Lung (tissue), 12 donors: ENCODE results near the gene ADGRE3. TPM values are rescaled to one million over a fixed set of nuclear protein-coding genes. Genes with fewer than 3 reads are reported as not detected.

Experiments
- ATAC-seq: fragments of 200-7000 bp; cut with Tn5 transposase; one replicate; pipeline ENCODE4 v1.9.1; 2020; ENCODE audit warnings: moderate number of reproducible peaks; ENCODE audit not compliant: insufficient read depth, low FRiP score
- DNase-seq, 3 donors: peaks; one replicate each; pipeline ENCODE4 v3.0.0-alpha.2; 2013 to 2017
- H3K27ac ChIP-seq, 2 donors: one replicate each; pipeline ENCODE4 v1.5.1; 2013; ENCODE audit warnings: mild to moderate bottlenecking in 2 of 2, moderate library complexity in 2 of 2, control low read depth in 1 of 2, inconsistent platforms in 1 of 2, low read depth in 1 of 2, low read length in 1 of 2
- H3K27me3 ChIP-seq, 3 donors: one replicate each; pipeline ENCODE4 v1.5.1; 2013; ENCODE audit warnings: low read length in 2 of 3; ENCODE audit not compliant: control insufficient read depth in 3 of 3, insufficient read depth in 3 of 3
- H3K36me3 ChIP-seq, 4 donors: one replicate each; pipeline ENCODE4 v1.5.1; 2013; ENCODE audit warnings: low read length in 4 of 4, mild to moderate bottlenecking in 1 of 4, moderate library complexity in 1 of 4; ENCODE audit not compliant: control insufficient read depth in 4 of 4, insufficient read depth in 4 of 4
- H3K4me1 ChIP-seq, 5 donors: one replicate each; pipeline ENCODE4 v1.5.1; 2013; ENCODE audit warnings: low read length in 5 of 5, mild to moderate bottlenecking in 2 of 5, moderate library complexity in 1 of 5; ENCODE audit not compliant: control insufficient read depth in 5 of 5, insufficient read depth in 5 of 5
- H3K4me3 ChIP-seq: one replicate; pipeline ENCODE4 v1.5.1; 2013; ENCODE audit warnings: mild to moderate bottlenecking, control low read depth, moderate library complexity
- H3K9ac ChIP-seq, 2 donors: one replicate each; pipeline ENCODE4 v1.5.1; 2013; ENCODE audit warnings: low read length in 2 of 2, control low read depth in 1 of 2; ENCODE audit not compliant: insufficient read depth in 1 of 2
- H3K9me3 ChIP-seq, 4 donors: one replicate each; pipeline ENCODE4 v1.5.1; 2013; ENCODE audit warnings: low read length in 3 of 4, mild to moderate bottlenecking in 1 of 4, moderate library complexity in 1 of 4; ENCODE audit not compliant: control insufficient read depth in 4 of 4, insufficient read depth in 3 of 4
- WGBS, 2 donors: extraction: QIAGEN DNeasy Blood & Tissue Kit; methylation state at CpG; one replicate each; pipeline ENCODE4 v1.1.7; 2013; 5-methylcytosine and 5-hydroxymethylcytosine counted together
- polyA plus RNA-seq, 2 donors: library from polyadenylated mRNA; stranded (reverse); fragments of 200-250 nt; gene quantifications; one replicate each; pipeline ENCODE4 v1.2.1, GENCODE V29; 2013
- total RNA-seq, 2 donors: library from RNA; depleted of rRNA in 1 of 2; stranded (reverse); fragments of >200 nt in 1 of 2; gene quantifications; one replicate each; pipeline ENCODE4 v1.2.1, GENCODE V29; 2014 to 2021
- TF ChIP-seq, protein P1 (sequence below): IDR thresholded peaks from 2 replicates; pipeline ENCODE4 v1.5.1; 2012; ENCODE audit warnings: mild to moderate bottlenecking; ENCODE audit errors: control extremely low read depth, extremely low read depth
- donor health status: control.
- donor health status: control.
- donor health status: Bipolar disorder and iron deficiency.
- donor health status: healthy.
- donor health status: DM: yes; HTN: yes; CAD: no.

The ADGRE3 gene
- total and polyA plus RNA-seq, 4 donors: 1.5 to 2.1 (median 1.7) TPM

DNA sequence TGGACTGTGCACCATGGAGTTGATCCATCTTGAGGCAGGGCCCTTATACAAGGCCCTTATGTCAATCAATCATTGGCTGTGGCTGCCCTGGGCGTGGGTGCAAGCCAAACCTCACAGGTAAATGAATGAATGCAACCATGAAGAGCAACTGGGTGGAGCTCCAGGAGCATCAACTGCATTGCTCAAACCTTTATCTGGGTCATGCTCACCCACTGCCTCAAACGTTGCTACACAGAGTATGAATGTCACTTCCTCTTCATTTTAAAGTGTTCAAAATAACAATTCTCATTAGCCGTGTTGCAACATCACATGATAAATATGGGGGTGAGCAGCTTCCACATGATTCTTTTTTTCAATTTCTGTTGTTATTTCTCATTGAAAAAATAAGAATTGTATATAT is 8.8 kb upstream of the ADGRE3 start:
- peaks cover 0 to 1% (median 0%) of the 10 kb centered on the region in 5 donors for H3K4me1 ChIP-seq
- no peak overlapping the region for H3K27ac ChIP-seq
- H3K9me3 ChIP-seq: peaks cover 0 to 2% (median 0%) of the 10 kb centered on the region in 4 donors
- no peaks in the 10 kb centered on the region for H3K27me3 ChIP-seq
- DNase-seq (peak in 1 of 3 donors; percentile 2), ATAC-seq (no peak)
- no peaks in the 10 kb centered on the region for H3K36me3 ChIP-seq
- no peak overlapping the region for H3K9ac ChIP-seq
- TF ChIP-seq, protein P1, sequence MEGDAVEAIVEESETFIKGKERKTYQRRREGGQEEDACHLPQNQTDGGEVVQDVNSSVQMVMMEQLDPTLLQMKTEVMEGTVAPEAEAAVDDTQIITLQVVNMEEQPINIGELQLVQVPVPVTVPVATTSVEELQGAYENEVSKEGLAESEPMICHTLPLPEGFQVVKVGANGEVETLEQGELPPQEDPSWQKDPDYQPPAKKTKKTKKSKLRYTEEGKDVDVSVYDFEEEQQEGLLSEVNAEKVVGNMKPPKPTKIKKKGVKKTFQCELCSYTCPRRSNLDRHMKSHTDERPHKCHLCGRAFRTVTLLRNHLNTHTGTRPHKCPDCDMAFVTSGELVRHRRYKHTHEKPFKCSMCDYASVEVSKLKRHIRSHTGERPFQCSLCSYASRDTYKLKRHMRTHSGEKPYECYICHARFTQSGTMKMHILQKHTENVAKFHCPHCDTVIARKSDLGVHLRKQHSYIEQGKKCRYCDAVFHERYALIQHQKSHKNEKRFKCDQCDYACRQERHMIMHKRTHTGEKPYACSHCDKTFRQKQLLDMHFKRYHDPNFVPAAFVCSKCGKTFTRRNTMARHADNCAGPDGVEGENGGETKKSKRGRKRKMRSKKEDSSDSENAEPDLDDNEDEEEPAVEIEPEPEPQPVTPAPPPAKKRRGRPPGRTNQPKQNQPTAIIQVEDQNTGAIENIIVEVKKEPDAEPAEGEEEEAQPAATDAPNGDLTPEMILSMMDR: no peak
- 13 to 21% methylated on average over 3 of the region's 3 CpGs for WGBS, 2 donors
- H3K4me3 ChIP-seq: no peak overlapping the region

DNA sequence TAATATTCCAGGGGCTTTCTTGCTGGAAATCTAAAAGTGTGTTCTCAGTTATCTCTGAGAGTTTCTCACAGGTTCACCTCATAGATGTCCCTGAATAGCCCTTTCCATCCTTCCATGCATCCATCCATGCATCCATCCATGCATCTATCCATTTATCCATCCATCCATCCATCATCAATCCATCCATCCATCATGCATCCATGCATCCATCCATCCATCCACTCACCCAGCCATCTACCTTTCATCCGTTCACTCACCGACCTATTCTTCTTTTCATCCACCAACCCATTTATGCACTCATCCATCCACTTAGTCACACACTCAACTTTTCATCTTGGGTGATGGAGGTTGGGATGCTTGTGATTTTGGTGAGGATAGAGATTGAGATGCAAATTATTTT is 7.4 kb upstream of the ADGRE3 start:
- no peak overlapping the region for H3K4me3 ChIP-seq

DNA sequence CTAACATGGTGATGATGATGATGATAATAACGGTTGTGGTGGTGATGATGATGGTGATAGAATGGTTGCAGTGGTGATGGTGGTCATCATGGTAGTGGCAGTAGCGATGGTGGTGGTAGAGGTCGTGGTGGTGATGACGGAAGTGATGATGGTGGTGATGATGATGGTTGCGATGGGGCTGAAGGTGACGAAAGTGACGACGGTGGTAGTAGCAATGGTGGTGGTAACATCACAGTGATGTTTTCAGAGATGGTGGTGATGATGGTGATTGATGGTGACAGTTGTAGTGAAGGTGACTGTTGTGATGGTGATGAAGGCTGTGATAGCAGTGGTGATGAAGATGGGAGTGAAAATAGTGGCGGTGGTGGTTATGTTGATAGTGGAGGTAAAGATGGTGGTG is 3.6 kb upstream of the ADGRE3 start:
- H3K9me3 ChIP-seq: peaks cover 0 to 3% (median 0%) of the 10 kb centered on the region in 4 donors
- H3K36me3 ChIP-seq: no peaks in the 10 kb centered on the region
- DNase-seq (no peak), ATAC-seq (no peak)
- no peak overlapping the region for H3K9ac ChIP-seq
- peaks cover 0 to 4% (median 0%) of the 10 kb centered on the region in 3 donors for H3K27me3 ChIP-seq
- peaks cover 0 to under 1% (median 0%) of the 10 kb centered on the region in 5 donors for H3K4me1 ChIP-seq
- TF ChIP-seq, protein P1: no peak
- no peak overlapping the region for H3K27ac ChIP-seq
- no peak overlapping the region for H3K4me3 ChIP-seq
- WGBS, 2 donors: 76 to 85% methylated on average over 9 of the region's 9 CpGs

More for the DNA sequence above, 7.4 kb upstream of the ADGRE3 start:
- TF ChIP-seq, protein P1: no peak
- Histone ChIP-seq H3K36me3 (no peaks in the 10 kb centered on the region), H3K4me1 (peaks cover 0 to 1% (median 0%) of the 10 kb centered on the region in 5 donors), H3K27me3 (no peaks in the 10 kb centered on the region), H3K9me3 (peaks cover 0 to 2% (median 0%) of the 10 kb centered on the region in 4 donors), H3K27ac (no peak overlapping the region), H3K9ac (no peak overlapping the region)
- no peak for DNase-seq
- whole genome bisulfite sequencing, 2 donors: 87 to 98% methylated on average over 2 of the region's 2 CpGs
- ATAC-seq: no peak

DNA sequence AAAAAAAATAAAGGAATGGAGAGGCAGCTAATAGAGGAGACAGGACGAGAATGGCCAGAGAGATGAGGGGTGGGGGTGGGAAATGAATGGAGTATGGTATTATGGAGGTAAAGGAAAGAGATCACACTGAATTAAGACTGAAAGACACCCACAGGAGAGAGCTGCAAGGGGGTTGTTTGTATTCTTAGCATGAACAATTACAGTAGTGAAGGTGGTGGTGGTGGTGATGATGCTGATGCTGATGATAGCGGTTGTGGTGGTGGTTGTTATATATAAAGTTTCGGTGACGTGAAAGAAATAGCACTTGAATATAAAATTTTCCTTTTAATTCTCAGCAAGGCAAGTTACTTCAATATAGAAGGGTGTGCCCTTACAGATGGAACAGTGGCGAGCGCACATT is 2.8 kb upstream of the ADGRE3 start:
- Histone ChIP-seq H3K9me3 (peaks cover 0 to 3% (median 0%) of the 10 kb centered on the region in 4 donors), H3K27ac (no peak overlapping the region), H3K9ac (no peak overlapping the region), H3K36me3 (no peaks in the 10 kb centered on the region), H3K4me1 (no peaks in the 10 kb centered on the region), H3K27me3 (peaks cover 0 to 4% (median 0%) of the 10 kb centered on the region in 3 donors), H3K4me3 (no peak overlapping the region)
- ATAC-seq: no peak
- WGBS, 2 donors: 90 to 94% methylated on average over 6 of the region's 6 CpGs
- TF ChIP-seq, protein P1: no peak
- DNase-seq: no peak
